Dermis microvascular lymphatic vessel endothelial cell (primary cell): ENCODE results near the gene AHCYL2. TPM values are rescaled to one million over a fixed set of nuclear protein-coding genes. Genes with fewer than 3 reads are reported as not detected.
"Not testable (repeated sequence)": the region's sequence is repeated elsewhere in the genome, so short reads cannot be mapped to it uniquely, and the experiment has no call there.

Source experiments
- DNase-seq, 2 donors: peaks; one replicate each; pipeline versions ENCODE4 v3.0.0 to v3.0.0-alpha.2; 2010; ENCODE audit warnings: low read depth in 2 of 2
- total RNA-seq: library from RNA; depleted of rRNA; stranded (reverse); fragments of >200 nt; gene quantifications from 2 replicates; pipeline ENCODE4 v1.2.1, GENCODE V29; 2014

The AHCYL2 gene
- total RNA-seq, 1 donor from 2014 or later: 4.0 TPM

DNA sequence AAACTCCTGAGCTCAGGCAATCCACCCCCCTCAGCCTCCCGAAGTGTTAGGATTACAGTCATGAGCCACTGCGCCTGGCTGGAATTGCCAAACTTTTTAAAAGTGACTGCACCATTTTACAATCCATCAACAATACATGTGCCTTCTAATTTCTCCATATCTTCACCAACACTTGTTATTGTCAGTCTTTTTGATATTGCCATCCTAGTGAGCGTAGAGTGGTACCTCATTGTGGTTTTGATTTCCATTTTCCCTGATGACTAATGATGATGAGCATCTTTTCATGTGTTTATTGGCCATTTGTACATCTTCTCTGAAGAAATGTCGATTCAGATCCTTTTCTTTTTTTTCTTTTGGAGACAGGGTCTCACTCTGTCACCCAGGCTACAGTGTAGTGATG is 187.7 kb downstream of the AHCYL2 start:
- DNase-seq: no peak

GRCh38 chr7:129417073-129417472 is 192.2 kb downstream of the AHCYL2 start:
- no peak for DNase-seq

DNA sequence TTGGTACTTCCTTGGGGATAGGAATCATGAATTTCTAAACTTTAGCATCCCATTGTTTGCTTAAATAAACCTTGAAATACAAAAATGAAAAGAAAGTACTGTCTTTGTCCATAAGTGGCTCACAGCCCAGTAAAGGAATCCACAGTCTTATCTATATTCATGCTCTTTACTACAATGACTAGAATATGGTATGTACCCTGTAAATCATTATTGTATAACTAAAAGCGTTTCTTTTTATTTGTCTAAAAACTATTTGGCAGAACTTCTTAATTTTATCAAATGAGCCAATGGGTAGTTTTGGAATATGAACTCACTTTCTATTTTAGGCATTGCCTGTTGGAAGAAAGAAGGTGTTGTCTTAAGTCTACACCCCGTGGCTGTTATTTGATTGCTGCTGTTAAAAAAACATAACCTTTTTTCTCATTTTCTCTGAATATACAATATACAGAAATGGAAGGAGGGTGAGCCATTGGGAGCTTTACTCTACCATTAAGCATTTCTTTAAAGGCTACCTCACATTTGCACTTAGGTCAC is 197.0 kb downstream of the AHCYL2 start:
- DNase-seq: no peak

DNA sequence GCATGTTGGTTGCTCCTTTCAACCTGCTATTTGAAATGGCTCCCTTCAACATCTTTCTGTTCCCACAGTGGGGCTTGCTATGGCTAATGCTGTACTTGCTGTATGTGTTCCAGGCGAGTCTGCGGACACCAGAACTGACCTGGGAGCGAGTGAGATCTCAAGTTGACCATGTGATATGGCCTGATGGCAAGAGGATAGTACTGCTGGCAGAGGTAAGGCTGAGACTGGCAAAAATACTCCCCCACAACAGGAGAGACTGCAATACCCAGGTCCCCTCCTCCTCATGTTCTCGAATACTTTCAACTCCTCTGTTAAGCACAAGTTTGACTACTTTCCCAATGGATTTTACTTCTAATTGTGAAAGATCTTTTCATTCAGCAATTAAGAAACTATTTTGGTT is 197.9 kb downstream of the AHCYL2 start:
- DNase-seq: no peak

- DNase-seq: peak in 1 of 2 donors; percentile 62
Measured at GRCh38 chr7:129423700-129424410, 199.0 kb downstream of the AHCYL2 start.

- DNase-seq: no peak
Measured at GRCh38 chr7:129426482-129426881, 201.7 kb downstream of the AHCYL2 start.

- peak in 1 of 2 donors; percentile 3 for DNase-seq
Measured at GRCh38 chr7:129427526-129428045, 202.8 kb downstream of the AHCYL2 start.

- no peak for DNase-seq
Measured at GRCh38 chr7:129431911-129432643, 207.2 kb downstream of the AHCYL2 start.

- peak; percentile 37 to 89 for DNase-seq
Measured at GRCh38 chr7:129433847-129434674, 209.2 kb downstream of the AHCYL2 start, which contains the start of gene STRIP2. Gene STRIP2 (plus strand): TSS chr7:129434432. CDS start chr7:129434473, 41 bp downstream.

- peak in 1 of 2 donors; percentile 29 for DNase-seq
Measured at GRCh38 chr7:129434675-129435318, 210.0 kb downstream of the AHCYL2 start.

DNA sequence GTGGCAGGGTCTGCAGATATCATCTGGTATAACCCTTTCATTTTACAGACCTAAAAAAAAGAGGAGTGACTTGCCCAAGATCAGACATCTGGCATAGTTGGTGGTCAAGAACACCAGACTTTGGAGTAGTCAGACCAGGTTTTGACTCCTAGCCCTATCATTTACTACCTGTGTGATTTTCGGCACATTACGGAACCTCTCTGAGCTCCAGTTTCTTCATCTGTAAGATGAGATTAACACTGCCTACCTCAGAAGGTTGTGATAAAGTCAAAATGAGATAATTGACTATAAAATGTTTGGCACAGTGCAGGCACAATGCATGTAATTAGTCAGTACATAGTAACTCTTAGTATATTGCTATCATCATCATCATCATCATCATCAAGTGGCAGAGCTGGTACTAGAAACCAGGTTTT is 210.6 kb downstream of the AHCYL2 start:
- DNase-seq: no peak

GRCh38 chr7:129436335-129436923 is 211.6 kb downstream of the AHCYL2 start:
- no peak for DNase-seq

DNA sequence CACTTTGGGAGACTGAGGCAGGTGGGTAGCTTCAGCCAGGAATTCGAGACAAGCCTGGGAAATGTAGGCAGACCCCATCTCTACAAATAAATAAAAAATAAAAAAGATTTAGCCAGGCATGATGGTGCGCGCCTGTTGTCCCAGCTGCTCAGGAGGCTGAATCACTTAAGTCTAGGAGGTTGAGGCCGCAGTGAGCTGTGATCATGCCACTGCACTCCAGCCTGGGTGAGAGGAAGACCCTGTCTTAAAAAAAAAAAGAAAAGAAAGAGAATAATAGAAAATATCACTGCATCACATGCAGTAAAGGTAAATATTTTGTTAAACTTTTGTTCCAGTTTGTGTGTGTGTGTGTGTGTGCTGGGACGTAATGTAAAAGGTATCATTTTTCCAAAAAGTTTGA is 212.4 kb downstream of the AHCYL2 start:
- DNase-seq: no peak

GRCh38 chr7:129438281-129438838 is 213.5 kb downstream of the AHCYL2 start:
- DNase-seq: no peak

DNA sequence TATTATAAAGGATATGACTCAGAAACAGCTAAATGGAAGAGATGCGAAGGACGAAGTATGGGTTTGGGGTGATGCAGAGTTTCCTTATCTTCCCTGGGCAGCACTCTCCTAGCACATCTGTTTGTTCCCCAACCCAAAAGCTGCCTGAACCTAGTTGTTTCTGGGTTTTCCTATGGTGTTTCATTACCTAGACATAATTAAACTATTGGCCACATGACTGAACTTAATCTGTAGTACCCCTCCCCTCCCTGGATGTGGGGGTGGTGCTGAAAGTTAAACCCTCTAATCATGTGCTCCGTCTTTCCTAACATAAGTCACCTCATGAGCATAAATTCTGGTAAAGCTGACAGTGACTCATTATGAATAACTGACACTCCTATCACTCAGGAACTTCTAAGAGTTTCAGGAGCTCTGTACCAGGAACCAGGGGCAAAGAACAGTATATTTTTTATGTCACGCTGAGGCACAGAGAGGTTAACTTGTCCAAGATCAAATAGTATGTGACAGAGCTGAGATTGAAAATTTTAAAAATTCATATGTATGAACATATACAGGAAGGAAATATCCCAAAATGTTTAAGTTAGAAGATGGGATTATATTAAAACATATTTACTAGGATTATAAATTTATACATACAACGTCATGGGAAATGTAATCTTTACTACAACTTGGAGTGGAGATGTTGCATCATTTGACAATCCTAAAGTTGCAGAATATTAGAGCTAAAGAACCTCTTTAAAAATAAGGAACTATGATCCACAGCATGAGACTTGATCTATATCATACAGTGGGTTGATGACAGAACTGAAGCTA is 214.2 kb downstream of the AHCYL2 start:
- DNase-seq: peak in 1 of 2 donors; percentile 74

DNA sequence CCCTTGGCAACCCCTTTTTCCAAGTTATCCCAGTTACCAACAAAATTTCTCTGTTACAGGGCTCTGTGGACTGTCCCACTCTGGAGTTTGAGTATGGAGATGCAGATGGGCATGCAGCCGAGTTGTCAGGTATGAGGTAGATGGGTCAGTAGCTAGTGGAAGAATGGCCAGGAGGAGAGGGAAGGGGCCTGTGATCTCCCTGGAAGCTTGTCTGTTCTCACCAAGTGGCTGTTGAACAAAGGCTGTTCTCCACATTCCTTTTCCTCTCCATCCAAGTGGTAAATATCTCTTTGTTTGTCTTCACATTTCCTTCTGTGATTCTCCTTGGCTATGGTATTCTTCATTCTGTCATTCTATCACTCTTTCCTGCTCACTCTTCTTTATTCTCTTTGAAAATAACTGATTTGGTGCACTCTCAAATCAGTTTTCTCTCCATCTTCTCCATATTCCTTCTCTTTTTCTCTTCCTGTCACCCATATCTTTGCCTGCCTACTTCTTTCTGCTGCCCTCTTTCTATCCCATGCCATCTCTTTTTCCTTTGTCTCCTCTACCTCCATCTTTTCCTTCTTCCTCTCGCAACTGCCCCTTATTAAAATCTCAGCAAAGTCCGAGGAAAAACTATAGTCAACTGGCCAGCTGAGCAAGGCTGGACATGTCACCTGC is 215.3 kb downstream of the AHCYL2 start:
- no peak for DNase-seq

- no peak for DNase-seq
Measured at GRCh38 chr7:129443612-129444011, 218.8 kb downstream of the AHCYL2 start.

DNA sequence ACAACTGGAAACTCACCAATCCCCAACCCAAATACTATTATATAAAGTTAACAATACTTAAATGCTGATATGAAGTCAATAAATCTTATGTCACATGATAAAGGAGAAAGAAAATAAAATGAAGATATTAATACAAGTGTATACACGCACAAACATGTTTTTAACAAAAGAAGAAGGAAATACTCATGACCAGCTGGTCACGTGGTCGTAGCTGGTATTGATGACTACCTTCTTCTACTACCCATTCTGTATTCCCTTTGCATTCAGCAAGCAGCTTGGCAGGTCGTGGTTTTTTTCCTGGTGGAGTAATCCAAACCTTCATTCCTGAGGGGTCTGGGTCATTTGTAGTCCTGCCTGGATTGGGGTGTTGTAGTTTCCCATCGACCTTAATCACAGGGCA is 219.9 kb downstream of the AHCYL2 start:
- not testable (repeated sequence) for DNase-seq

GRCh38 chr7:129446925-129447324 is 222.1 kb downstream of the AHCYL2 start:
- DNase-seq: not testable (repeated sequence)
